ENCODE results near the gene UBE2I.

UBE2I gene

DNA sequence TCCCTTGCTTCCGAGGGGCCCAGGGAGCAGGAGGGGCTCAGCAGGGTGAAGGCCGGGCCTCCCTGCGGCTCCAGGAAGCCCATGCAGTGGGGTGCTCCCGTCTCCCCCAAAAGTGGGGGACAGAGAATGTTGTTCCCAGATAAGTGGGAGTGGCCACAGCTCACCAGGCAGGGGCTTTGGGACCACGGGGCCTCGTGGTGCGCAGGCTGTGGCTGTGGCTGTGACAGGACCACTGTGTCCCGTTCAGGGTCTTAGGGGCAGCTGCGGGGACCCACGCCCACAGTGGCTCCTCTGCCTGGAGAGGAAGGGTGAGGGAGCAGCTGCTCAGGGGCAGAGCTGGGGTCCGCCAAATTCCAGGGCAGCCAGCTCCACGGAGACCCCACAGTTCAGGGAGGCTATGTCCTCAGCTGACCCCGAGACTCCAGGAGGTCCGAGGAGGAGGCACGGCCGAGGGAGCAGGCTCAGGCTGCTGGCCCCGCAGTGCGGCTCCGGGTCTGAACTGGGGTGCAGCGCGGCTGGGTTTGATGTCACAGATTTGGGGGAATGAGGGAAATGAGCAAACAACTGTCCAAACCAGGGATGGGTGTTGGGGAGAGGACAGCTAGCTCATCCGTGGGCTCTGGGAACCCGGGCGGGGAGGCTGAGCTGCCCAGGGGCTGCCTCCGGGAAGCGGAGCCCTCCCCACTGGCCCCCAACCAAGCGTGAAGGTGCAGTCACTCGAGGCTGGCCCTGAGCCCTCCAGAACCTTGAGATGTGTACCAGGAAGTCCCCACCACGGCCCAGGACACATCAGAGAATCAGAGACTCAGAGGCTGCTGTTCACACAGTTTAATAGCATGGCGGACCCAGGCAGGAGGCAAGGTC, 30.1 kb upstream of the UBE2I start:
- POLR2A ChIA-PET: no interaction called here
- Histone ChIP-seq H3K27ac (ENCODE audit: extremely low read depth, low read depth, low read length) (no peak overlapping the region), H3K9me3 (ENCODE audit: control insufficient read depth, insufficient read depth, low read depth, low read length) (no peaks in the 10 kb centered on the region), H3K36me3 (ENCODE audit: control insufficient read depth in 2 of 2, insufficient read depth in 1 of 2, low read length in 2 of 2) (no peaks in the 10 kb centered on the region), H3K4me3 (ENCODE audit: low read depth, low read length) (no peak overlapping the region), H3K4me1 (ENCODE audit: control insufficient read depth, insufficient read depth, low read length) (no peaks in the 10 kb centered on the region)
- CTCF ChIA-PET: interaction anchor here (0.7 kb wide), 1 partner anchor 21 kb away, joined by 3 read pairs; no protein-coding TSS in a partner anchor
- TF ChIP-seq ZNF777 (tag by site-specific recombination; IDR thresholded peaks at IDR 0.05; ENCODE audit: borderline replicate concordance) (no peak), ZNF555 (tag by site-specific recombination; conservative IDR thresholded peaks at IDR 0.05) (no peak), ZFHX2 (tag by site-specific recombination; conservative IDR thresholded peaks at IDR 0.05) (no peak), ZNF121 (tag by site-specific recombination; IDR thresholded peaks at IDR 0.05) (no peak), YY1 (tag by site-specific recombination; IDR thresholded peaks at IDR 0.05) (no peak), ZNF664 (tag by site-specific recombination; IDR thresholded peaks at IDR 0.05) (no peak), ZNF658 (tag by site-specific recombination; IDR thresholded peaks at IDR 0.05) (no peak), MZF1 (tag by site-specific recombination; IDR thresholded peaks at IDR 0.05; ENCODE audit: borderline replicate concordance) (no peak), ZNF311 (tag by site-specific recombination; IDR thresholded peaks at IDR 0.05; ENCODE audit: borderline replicate concordance) (no peak), ZNF37A (tag by site-specific recombination; IDR thresholded peaks at IDR 0.05) (no peak), ZNF548 (tag by site-specific recombination; IDR thresholded peaks at IDR 0.05) (no peak), YY2 (tag by site-specific recombination; IDR thresholded peaks at IDR 0.05) (no peak), ZNF155 (tag by site-specific recombination; IDR thresholded peaks at IDR 0.05) (no peak)
- TF ChIP-seq, protein P1, sequence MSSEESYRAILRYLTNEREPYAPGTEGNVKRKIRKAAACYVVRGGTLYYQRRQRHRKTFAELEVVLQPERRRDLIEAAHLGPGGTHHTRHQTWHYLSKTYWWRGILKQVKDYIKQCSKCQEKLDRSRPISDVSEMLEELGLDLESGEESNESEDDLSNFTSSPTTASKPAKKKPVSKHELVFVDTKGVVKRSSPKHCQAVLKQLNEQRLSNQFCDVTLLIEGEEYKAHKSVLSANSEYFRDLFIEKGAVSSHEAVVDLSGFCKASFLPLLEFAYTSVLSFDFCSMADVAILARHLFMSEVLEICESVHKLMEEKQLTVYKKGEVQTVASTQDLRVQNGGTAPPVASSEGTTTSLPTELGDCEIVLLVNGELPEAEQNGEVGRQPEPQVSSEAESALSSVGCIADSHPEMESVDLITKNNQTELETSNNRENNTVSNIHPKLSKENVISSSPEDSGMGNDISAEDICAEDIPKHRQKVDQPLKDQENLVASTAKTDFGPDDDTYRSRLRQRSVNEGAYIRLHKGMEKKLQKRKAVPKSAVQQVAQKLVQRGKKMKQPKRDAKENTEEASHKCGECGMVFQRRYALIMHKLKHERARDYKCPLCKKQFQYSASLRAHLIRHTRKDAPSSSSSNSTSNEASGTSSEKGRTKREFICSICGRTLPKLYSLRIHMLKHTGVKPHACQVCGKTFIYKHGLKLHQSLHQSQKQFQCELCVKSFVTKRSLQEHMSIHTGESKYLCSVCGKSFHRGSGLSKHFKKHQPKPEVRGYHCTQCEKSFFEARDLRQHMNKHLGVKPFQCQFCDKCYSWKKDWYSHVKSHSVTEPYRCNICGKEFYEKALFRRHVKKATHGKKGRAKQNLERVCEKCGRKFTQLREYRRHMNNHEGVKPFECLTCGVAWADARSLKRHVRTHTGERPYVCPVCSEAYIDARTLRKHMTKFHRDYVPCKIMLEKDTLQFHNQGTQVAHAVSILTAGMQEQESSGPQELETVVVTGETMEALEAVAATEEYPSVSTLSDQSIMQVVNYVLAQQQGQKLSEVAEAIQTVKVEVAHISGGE (tag by site-specific recombination; conservative IDR thresholded peaks at IDR 0.05; ENCODE audit: low read depth): no peak
- TF ChIP-seq, protein P2, sequence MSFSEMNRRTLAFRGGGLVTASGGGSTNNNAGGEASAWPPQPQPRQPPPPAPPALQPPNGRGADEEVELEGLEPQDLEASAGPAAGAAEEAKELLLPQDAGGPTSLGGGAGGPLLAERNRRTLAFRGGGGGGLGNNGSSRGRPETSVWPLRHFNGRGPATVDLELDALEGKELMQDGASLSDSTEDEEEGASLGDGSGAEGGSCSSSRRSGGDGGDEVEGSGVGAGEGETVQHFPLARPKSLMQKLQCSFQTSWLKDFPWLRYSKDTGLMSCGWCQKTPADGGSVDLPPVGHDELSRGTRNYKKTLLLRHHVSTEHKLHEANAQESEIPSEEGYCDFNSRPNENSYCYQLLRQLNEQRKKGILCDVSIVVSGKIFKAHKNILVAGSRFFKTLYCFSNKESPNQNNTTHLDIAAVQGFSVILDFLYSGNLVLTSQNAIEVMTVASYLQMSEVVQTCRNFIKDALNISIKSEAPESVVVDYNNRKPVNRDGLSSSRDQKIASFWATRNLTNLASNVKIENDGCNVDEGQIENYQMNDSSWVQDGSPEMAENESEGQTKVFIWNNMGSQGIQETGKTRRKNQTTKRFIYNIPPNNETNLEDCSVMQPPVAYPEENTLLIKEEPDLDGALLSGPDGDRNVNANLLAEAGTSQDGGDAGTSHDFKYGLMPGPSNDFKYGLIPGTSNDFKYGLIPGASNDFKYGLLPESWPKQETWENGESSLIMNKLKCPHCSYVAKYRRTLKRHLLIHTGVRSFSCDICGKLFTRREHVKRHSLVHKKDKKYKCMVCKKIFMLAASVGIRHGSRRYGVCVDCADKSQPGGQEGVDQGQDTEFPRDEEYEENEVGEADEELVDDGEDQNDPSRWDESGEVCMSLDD (tag by site-specific recombination; IDR thresholded peaks at IDR 0.05): no peak

DNA sequence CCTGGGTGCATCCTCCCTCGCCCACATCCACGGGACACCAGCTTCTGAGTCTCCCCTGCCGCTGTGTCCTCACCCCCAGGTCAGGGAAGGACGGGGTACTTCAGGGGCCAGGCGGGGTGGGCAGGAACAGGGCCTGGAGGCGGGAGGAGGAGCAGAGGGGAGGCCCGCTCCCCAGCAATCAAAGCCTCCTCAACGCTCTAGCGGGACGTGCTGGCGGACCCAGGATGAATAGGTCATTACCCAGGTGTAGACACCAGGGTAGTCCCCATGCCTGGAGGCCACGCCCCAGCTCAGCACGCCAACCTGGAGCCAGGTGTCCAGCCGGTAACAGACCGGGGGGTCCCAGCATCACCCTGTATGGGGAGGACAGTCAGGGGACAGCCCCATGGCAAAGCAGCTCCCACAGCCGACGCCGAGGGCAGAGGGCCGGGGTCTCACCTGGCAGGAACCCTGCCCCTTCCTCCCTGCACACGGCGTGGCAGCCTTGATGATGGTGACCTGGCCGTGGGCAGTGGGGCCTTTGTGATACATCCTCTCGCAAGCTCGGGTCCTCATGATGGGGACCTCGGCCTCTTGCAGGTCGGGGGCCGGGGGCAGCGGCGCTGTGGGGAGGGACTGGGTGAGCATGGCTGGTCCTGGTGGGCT, 29.4 kb upstream of the UBE2I start:
- H3K9me3 ChIP-seq (ENCODE audit: control insufficient read depth, insufficient read depth, low read depth, low read length): no peaks in the 10 kb centered on the region
- H3K4me3 ChIP-seq (ENCODE audit: low read depth, low read length): no peak overlapping the region
- no peak overlapping the region for H3K27ac ChIP-seq (ENCODE audit: extremely low read depth, low read depth, low read length)
- CTCF ChIA-PET: interaction anchor here (0.6 to 0.7 kb wide), 2 partner anchors 20 to 37 kb away, joined by 3 read pairs; no protein-coding TSS in a partner anchor
- no peaks in the 10 kb centered on the region for H3K36me3 ChIP-seq (ENCODE audit: control insufficient read depth in 2 of 2, insufficient read depth in 1 of 2, low read length in 2 of 2)
- TF ChIP-seq WT1 (tag by site-specific recombination; IDR thresholded peaks at IDR 0.05) (no peak), HOXD13 (CRISPR knock-in tag; IDR thresholded peaks at IDR 0.05; ENCODE audit: borderline replicate concordance) (no peak)
- POLR2A ChIA-PET: interaction anchor here (0.7 kb wide), 1 partner anchor 107 kb away, joined by 3 read pairs; no protein-coding TSS in a partner anchor
- no peaks in the 10 kb centered on the region for H3K4me1 ChIP-seq (ENCODE audit: control insufficient read depth, insufficient read depth, low read length)

Data from HEK293 (cell line).